Measurements from ENCODE around the gene HEXB.

Gene HEXB

DNA sequence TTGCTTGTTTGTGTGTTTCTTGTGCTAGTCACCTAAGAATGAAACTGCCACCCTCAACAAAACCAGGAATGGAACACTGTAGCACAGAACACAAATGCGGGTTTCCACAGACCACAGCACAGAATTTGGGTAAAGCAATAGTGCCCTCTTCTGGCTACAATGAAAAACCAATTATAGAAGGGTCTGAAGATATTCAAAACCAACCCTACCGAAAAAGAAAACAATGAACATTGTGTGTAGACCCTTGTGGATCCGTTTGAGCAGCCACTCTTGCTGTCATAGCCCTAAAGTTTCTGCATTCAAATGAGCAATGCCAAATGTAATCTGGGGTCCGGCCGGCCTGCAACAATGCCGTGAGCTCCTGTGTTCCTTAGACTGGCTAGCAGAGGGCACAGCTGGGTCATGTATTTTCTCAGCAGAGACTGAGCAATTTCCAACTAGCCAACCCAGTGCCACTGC is 36.2 kb upstream of the HEXB start:
- peak; percentile 71 for TF ChIP-seq CTCF (conservative IDR thresholded peaks at IDR 0.05; ENCODE audit: control insufficient read depth, insufficient read depth, low read depth, low read length)
- H3K4me3 ChIP-seq (ENCODE audit: control insufficient read depth, low read depth, low read length), result peak overlapping the region; percentile 42
- peak; percentile 69 for DNase-seq (ENCODE audit: low read depth)

GRCh38 chr5:74649421-74649973 is 35.5 kb upstream of the HEXB start:
- DNase-seq (ENCODE audit: low read depth), result no peak
- no peak for TF ChIP-seq CTCF (conservative IDR thresholded peaks at IDR 0.05; ENCODE audit: control insufficient read depth, insufficient read depth, low read depth, low read length)
- H3K4me3 ChIP-seq (ENCODE audit: control insufficient read depth, low read depth, low read length), result no peak overlapping the region

GRCh38 chr5:74651710-74652109 is 33.3 kb upstream of the HEXB start:
- TF ChIP-seq CTCF (conservative IDR thresholded peaks at IDR 0.05; ENCODE audit: control insufficient read depth, insufficient read depth, low read depth, low read length), result no peak
- H3K4me3 ChIP-seq (ENCODE audit: control insufficient read depth, low read depth, low read length), result no peak overlapping the region
- DNase-seq (ENCODE audit: low read depth), result no peak

GRCh38 chr5:74652576-74652975 is 32.5 kb upstream of the HEXB start:
- DNase-seq (ENCODE audit: low read depth), result no peak
- no peak for TF ChIP-seq CTCF (conservative IDR thresholded peaks at IDR 0.05; ENCODE audit: control insufficient read depth, insufficient read depth, low read depth, low read length)
- H3K4me3 ChIP-seq (ENCODE audit: control insufficient read depth, low read depth, low read length), result no peak overlapping the region

- no peak overlapping the region for H3K4me3 ChIP-seq (ENCODE audit: control insufficient read depth, low read depth, low read length)
- no peak for DNase-seq (ENCODE audit: low read depth)
- TF ChIP-seq CTCF (conservative IDR thresholded peaks at IDR 0.05; ENCODE audit: control insufficient read depth, insufficient read depth, low read depth, low read length), result no peak
Observed at GRCh38 chr5:74653991-74654390, 31.0 kb upstream of the HEXB start.

DNA sequence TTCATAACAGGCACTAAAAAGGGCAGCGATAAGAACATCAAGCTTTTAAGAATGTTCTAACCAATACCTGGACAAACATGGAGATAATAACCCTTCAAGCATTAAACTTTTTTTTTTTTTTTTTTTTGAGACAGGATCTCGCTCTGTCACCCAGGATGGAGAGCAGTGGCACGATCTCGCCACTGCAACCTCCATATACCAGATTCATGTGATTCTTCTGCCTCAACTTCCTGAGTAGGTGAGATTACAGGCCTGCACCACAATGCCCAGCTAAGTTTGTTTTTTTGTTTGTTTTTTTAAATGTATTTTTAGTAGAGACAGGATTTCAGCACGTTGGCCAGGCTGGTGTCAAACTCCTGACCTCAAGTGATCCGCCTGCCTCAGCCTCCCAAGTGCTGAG is 29.8 kb upstream of the HEXB start:
- H3K4me3 ChIP-seq (ENCODE audit: control insufficient read depth, low read depth, low read length), result no peak overlapping the region
- DNase-seq (ENCODE audit: low read depth), result no peak
- TF ChIP-seq CTCF (conservative IDR thresholded peaks at IDR 0.05; ENCODE audit: control insufficient read depth, insufficient read depth, low read depth, low read length), result no peak

- H3K4me3 ChIP-seq (ENCODE audit: control insufficient read depth, low read depth, low read length), result no peak overlapping the region
- TF ChIP-seq CTCF (conservative IDR thresholded peaks at IDR 0.05; ENCODE audit: control insufficient read depth, insufficient read depth, low read depth, low read length), result no peak
- DNase-seq (ENCODE audit: low read depth), result no peak
Observed at GRCh38 chr5:74655716-74656115, 29.3 kb upstream of the HEXB start.
